ENCODE data around the gene KCNQ1. TPM values are rescaled to one million over a fixed set of nuclear protein-coding genes. Genes with fewer than 3 reads are reported as not detected.
A peak's percentile ranks its signal among the peaks of the same experiment; 100 is the strongest.

Gene KCNQ1
- total RNA-seq, 6 donors from 2014 or later, result 18.0 to 45.4 (median 32.7) TPM

- H3K4me1 ChIP-seq, result peaks cover 27 to 54% (median 31%) of the 10 kb centered on the region in 4 donors
- no peaks in the 10 kb centered on the region for H3K36me3 ChIP-seq
- peak overlapping the region in 3 of 4 donors; percentile 77 to 90 (median 86) for H3K4me3 ChIP-seq
- peak overlapping the region; percentile 13 to 91 (median 60) for H3K27ac ChIP-seq
- WGBS, 2 donors, result 15 to 16% methylated on average over 25 to 33 of the region's 49 CpGs
- no peaks in the 10 kb centered on the region for H3K9me3 ChIP-seq
- TF ChIP-seq EP300 (IDR thresholded peaks at IDR 0.05), result no peak
- TF ChIP-seq CTCF (IDR thresholded peaks at IDR 0.05), result peak in 4 of 6 experiments; percentile 15 to 37 (median 24)
- H3K27me3 ChIP-seq, result peaks cover 0 to 8% (median 3%) of the 10 kb centered on the region in 4 donors
- peak in 1 of 2 donors; percentile 3 for ATAC-seq (ENCODE audit: low FRiP score in 2 of 2)
- DNase-seq, result peak in 1 of 2 donors; percentile 75
Observed at GRCh38 chr11:2886191-2886894, 441.5 kb downstream of the KCNQ1 start.

GRCh38 chr11:2886936-2887335 is 442.1 kb downstream of the KCNQ1 start:
- DNase-seq (no peak), ATAC-seq (ENCODE audit: low FRiP score in 2 of 2) (no peak)
- Histone ChIP-seq H3K4me3 (no peak overlapping the region), H3K36me3 (no peaks in the 10 kb centered on the region), H3K9me3 (no peaks in the 10 kb centered on the region), H3K27me3 (peaks cover 0 to 8% (median 3%) of the 10 kb centered on the region in 4 donors), H3K4me1 (peaks cover 32 to 60% (median 37%) of the 10 kb centered on the region in 4 donors), H3K27ac (peak overlapping the region in 3 of 4 donors; percentile 50 to 91 (median 69))
- 91 to 96% methylated on average over 5 of the region's 5 CpGs for WGBS, 2 donors
- no peak for TF ChIP-seq POLR2A (IDR thresholded peaks at IDR 0.05)
- TF ChIP-seq POLR2AphosphoS5 (IDR thresholded peaks at IDR 0.05), result no peak
- TF ChIP-seq CTCF (IDR thresholded peaks at IDR 0.05), result no peak
- no peak for TF ChIP-seq EP300 (IDR thresholded peaks at IDR 0.05)

- WGBS, 2 donors, result 73 to 80% methylated on average over 11 of the region's 11 CpGs
- Histone ChIP-seq H3K4me1 (peaks cover 34 to 64% (median 41%) of the 10 kb centered on the region in 4 donors), H3K9me3 (no peaks in the 10 kb centered on the region), H3K27me3 (peaks cover 0 to 8% (median 3%) of the 10 kb centered on the region in 4 donors), H3K36me3 (no peaks in the 10 kb centered on the region), H3K27ac (peak overlapping the region in 2 of 4 donors; percentile 50 to 91), H3K4me3 (no peak overlapping the region)
- TF ChIP-seq EP300 (IDR thresholded peaks at IDR 0.05) (no peak), CTCF (IDR thresholded peaks at IDR 0.05) (no peak), POLR2AphosphoS5 (IDR thresholded peaks at IDR 0.05) (no peak), POLR2A (IDR thresholded peaks at IDR 0.05) (no peak)
- no peak for DNase-seq
- no peak for ATAC-seq (ENCODE audit: low FRiP score in 2 of 2)
Observed at GRCh38 chr11:2887515-2888195, 442.8 kb downstream of the KCNQ1 start.

GRCh38 chr11:2888266-2888968 is 443.6 kb downstream of the KCNQ1 start:
- Histone ChIP-seq H3K9me3 (no peaks in the 10 kb centered on the region), H3K4me1 (peaks cover 32 to 62% (median 45%) of the 10 kb centered on the region in 4 donors), H3K4me3 (no peak overlapping the region), H3K36me3 (no peaks in the 10 kb centered on the region), H3K27me3 (peaks cover 0 to 8% (median 3%) of the 10 kb centered on the region in 4 donors), H3K27ac (no peak overlapping the region)
- ATAC-seq (ENCODE audit: low FRiP score in 2 of 2) (peak; percentile 69 to 80), DNase-seq (peak; percentile 93)
- peak; percentile 94 to 98 (median 97) for TF ChIP-seq CTCF (IDR thresholded peaks at IDR 0.05)
- no peak for TF ChIP-seq POLR2AphosphoS5 (IDR thresholded peaks at IDR 0.05)
- WGBS, 2 donors, result 34 to 39% methylated on average over 16 to 25 of the region's 25 CpGs

All from upper lobe of left lung (tissue), 6 donors.